Left renal pelvis (tissue), 4 donors: ENCODE results near the gene RMRP. TPM values are rescaled to one million over a fixed set of nuclear protein-coding genes. Genes with fewer than 3 reads are reported as not detected.
A peak's percentile ranks its signal among the peaks of the same experiment; 100 is the strongest.

ENCODE experiments used
- DNase-seq, 4 donors: peaks; one replicate each; pipeline ENCODE4 v3.0.0-alpha.2; 2013; ENCODE audit warnings: low read depth in 4 of 4, low spot score in 3 of 4
- polyA plus RNA-seq, 4 donors: library from polyadenylated mRNA; unstranded; fragments of 120-200 nt; gene quantifications; one replicate each; pipeline ENCODE4 v1.2.1, GENCODE V29; 2013; ENCODE audit not compliant: insufficient read length in 4 of 4

RMRP gene
- polyA plus RNA-seq, 4 donors, result 2.5 TPM; not detected in 3

DNA sequence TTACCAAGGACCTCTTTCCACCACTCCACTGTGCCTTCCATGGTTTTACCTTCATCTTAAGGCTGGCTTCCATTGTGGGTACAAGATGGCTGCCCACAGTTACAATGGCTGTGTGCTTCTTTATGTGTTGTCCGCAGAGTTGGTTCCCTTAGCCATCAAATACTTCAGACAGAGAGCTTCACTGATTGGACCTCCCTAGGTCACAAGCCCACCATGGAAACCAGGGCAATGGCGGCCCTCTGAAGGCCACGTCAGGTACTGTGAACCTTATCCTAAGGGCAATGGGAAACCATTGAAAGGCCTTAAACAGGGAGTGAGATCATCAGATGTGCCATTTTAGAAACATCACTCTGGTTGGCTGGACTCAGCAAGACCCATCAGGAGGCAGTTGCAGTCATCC lies 10.1 kb upstream of the RMRP start:
- no peak for DNase-seq

DNA sequence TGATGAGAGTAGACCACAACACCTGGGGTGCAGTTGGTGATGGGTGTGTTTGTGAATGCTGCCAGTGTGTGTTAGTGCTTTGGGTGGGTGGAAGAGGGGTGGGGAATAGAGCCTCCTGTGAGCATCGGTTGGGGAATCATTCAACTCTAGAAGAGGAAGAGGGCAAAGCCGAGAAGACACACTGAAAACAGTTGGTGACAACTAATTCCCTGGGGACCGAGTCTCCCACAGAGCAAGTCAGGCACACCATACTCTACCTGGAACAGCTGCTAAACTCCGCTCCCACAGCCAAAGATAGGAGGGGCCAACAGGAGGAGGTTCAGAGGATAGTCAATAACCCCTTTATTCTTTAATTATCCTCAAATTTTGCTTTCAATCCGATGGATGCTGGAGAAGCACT lies 8.7 kb upstream of the RMRP start:
- no peak for DNase-seq

DNA sequence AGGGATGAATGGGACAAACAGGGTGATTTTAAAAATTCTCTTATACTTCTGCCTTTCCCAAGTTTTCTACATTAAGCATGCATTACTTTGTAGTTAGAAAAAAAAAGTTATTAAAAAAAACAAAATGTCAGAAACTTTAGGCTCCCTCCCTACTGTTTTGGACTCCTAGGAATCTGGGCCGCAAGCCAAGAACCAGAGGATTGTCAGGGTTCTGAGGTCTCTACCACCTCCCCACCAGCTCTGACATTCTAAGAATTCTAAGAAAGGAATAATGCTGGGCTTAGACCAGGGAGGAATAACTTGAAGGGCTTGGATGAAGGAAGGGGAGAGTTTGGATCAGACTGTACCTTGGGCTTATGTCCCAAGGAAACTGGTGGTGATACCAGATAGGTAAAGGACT lies 8.2 kb upstream of the RMRP start:
- no peak for DNase-seq

DNA sequence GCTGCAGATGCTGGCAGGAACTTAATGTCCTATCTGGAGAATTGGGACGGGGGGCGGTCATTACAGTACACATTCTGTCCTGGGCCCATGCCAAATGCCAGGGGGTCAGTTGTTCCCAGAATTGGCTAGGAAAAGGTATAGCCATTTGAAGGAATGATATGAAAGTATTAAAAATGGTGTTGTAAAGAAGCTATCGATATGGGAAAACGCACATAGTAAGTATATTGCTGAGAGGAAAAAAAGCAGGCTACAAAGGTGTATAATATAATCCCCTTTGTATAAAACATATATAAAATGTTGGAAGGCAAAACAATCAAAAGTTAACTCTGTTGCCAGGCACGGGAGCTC lies 7.6 kb upstream of the RMRP start:
- DNase-seq, result no peak

DNA sequence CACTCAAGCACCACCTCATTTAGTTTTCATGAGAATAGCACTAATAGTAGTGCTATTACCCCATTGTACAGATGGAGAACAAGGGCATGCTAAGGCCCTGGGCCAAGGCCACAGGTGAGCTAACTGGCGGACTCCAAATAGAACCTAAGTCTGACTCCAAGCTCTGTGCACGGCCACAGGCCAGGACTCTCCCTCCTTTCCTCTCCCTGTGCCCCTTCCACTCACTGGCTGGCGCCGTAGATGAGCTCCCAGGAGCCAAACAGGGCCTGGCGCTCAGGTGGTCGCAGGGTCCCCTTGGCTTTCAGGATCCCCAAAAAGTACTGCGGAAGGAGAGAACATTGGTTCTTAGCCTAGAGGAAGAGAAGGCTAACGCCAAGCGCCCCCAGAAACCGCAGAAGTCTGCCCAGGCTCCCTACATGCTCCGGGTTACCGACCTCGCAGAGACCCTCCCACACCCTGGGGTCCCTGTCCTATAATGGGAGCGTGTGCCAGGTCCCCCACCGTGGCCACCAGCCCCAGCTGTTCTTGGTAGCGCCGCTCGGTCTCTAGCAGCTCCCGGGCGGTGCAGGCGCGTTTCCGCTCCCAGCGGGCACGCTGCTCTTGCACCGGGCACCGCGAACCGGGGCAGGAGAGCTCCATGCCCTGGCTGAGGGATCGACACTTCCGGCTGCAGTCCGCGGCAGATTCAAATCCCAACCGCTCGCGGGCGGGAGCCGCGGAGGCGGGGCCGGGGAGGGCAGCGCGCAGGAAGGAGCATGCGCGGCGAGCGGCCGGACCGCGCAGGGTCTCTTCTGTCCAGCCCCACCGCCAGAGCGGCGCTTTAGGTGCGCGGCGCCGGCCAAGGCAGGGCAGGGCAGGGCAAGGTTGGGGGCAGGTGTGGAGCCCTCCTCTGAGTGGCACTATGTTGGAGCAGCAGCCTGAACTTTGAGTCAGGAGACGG lies 7.0 kb upstream of the RMRP start, which contains the start of gene ARHGEF39:
ARHGEF39 (minus strand) TSS at position 665 of the 940 bp plus-strand sequence; CDS start at position 639, 26 bp downstream.
- peak; percentile 57 to 71 (median 70) for DNase-seq

DNA sequence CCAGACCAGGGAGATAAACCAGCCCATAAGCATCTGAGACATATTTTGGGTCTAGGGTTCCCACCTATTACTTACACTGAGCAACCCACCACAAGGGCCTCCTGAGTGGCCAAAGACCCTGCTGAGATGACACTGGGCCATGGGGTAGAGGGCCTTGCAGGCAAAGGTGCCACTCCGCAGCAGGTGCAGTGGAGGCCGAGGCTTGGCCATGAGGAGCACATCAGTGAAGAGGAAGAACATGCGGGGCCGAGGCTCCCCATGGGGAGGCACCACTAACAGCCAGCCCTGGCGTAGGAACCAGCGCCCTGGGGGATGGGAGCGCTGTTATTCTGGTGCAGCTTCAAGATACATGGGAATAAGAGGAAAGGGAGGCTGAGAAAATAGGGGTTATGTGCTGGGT lies 4.6 kb upstream of the RMRP start:
- no peak for DNase-seq

DNA sequence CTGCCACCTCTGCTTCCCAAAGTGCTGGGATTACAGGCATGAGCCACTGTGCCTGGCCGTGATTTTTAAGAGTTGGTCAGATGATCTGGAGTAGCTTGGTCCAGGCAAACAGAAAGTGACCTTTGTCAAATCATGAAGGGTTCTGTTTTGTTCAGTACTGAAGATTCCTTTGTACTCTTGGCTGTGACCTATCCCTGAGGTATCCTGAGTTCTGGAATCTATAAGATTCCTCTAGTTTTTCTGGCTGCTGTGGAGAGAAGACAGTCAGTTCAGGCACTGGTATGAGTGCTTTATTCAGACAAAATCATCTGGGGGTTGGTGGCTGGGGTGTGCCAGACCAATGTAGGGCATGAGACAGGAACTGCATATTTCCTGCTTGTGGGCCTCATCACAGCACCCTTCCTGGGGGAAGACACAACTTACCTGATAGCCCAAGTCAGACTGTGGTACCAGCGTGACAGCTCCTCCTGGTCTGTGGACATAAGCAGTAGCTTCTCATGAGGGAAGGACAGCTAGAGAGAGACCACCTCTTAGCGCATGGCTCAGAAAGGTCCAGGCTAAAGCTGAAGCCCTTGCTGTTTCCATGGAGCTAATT lies 4.0 kb upstream of the RMRP start:
- DNase-seq, result no peak

DNA sequence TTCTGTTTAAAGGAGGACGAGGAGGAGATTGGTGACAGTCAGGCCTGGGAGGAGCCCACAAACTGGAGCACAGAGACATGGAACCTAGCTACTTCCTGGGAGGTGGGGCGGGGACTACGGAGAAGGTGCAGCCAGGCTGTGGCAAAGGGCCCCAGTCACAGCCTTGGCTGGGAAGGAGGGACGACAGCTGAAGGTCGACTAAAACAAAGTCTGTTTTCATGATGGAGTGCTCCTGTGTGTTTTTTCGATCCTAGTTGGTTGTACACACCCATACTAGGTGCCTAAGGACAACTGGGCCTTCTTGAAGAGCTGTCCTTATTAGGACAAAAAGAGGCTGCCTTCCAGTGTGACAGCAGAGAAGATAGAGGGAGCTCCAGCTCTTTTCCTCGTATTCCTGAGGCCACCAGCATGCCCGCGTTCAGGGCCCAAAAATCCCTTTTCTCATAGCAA lies 3.2 kb upstream of the RMRP start:
- no peak for DNase-seq

DNA sequence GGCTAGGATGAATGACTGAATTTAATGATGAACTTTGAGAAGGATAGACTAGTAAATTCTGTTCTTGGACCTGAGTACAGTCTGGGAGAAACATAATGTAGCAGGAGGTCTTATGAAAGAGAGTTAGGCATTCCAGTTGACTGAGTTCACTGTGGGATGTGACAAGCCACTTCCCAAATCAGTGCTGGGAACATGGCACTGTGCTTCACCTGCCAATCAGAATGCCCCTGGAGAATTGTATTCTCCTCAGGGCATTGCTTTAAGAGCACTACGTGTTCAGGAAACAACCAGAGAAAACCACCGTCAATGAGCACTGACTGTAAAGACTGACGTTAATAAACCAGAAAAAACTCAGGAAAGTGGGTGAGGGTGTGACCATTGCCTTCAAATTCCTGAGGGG lies 1.5 kb upstream of the RMRP start:
- DNase-seq, result no peak

DNA sequence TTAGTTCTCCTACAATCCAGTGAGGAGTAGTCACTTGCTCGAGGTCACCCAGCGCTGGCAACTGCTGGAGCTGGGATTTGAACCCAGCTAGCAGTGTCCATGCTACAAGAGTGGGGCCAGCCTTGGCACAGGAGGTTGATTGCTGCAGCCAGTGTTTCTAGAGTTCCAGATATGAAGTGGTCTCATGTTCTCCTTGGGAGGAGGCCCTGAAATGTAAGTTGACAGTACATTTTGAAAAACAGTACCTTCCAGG lies 1.1 kb upstream of the RMRP start:
- no peak for DNase-seq

DNA sequence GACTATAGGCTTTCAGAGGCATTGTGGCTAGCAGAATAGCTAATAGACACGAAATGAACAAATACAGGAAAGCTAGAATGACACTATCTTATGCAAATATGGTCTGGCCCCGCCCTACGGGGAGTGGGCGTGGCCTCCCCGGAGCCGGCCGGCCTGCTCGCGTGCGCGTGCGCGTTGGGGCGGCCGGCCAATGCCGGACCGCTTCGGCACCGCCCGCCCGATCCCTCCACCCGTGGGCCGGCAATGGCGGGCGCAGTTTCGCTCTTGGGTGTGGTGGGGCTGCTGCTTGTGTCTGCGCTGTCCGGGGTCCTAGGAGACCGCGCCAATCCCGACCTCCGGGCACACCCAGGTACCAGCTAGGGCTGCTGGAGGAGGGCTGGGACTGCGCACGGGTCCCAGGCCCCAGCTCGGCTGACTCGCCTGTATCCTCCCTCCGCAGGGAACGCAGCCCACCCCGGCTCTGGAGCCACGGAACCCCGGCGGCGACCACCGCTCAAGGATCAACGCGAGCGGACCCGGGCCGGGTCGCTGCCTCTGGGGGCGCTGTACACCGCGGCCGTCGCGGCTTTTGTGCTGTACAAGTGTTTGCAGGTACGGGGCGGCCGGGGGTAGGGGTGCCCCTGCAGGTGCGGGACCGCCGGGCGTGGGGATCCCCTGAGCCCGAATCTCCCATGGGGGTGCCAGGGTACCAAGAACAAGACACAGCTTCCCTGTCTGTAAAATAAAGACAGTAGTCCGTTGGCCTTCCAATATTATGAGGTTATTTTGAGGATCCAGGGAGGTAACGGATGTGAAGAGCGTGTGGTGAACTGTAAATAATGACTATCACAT lies 533 bp upstream of the RMRP start, which contains the start of gene CCDC107:
CCDC107 (plus strand) TSS at position 156 of the 831 bp plus-strand sequence; CDS start at position 244, 88 bp downstream.
- peak; percentile 79 to 82 (median 81) for DNase-seq

DNA sequence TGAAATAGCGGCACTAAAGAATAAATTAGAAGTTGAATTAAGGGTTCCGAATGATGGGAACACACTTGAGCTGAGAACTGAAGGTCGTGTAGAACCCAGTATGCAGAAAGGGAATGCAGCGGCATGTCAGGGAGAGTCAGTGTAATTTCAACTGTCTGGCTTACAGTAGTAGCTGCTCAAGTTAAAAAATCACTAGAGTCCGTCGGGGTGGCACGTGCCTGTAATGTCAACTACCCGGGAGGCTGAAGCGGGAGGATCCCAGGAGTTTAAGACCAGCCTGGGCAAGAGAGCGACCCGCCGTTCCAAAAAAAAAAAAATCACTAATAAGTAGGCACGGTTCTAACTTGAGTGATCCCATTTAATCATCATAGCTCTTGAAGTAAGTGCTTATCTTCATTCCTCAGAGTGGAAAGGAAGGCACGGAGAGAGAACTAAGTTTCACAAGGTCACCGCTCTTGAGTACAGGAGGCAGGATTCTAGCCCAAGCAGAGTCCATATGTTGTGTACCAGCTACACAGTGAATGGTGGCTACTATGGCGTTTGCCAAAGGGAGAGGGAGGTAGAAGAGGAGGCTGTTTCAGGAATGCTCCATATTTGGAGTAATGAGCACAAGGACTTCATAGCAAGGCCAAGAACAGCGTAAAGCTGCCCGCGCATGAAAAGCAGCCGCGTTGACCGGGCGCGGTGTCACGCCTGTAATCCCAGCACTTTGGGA lies 831 bp downstream of the RMRP start:
- no peak for DNase-seq

DNA sequence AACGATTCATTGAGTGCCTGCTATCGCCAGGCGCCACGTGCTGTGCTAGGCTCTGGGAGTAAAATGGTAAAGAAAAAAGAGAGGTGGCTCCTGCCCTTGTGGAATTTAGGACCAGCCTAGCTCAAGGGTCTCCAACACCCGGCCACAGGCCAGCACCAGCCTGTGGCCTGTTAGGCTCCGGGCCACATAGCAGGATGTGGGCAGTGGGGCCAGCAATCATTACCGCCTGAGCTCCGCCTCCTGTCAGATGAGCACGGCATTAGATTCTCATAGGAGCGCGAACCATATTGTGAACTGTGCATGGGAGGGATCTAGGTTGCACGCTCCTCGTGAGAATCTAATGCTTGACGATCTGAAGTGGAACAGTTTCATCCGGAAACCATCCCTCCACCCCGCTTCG lies 1.5 kb downstream of the RMRP start:
- DNase-seq, result no peak

DNA sequence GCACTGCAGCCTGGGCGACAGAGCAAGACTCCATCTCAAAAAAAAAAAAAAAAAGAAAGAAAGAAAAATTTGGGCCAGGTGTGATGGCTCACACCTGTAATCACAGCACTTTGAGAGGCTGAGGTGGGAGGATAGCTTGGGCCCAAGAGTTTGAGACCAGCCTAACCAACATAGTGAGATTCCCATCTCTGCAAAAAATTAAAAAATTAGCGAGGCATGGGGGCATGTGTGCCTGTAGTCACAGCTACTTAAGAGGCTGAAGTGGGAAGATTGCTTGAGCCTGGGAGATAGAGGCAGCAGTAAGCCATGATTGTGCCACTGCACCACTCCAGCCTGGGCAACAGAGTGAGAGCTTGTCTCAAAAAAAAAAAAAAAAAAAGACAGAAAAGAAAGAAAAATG lies 4.2 kb downstream of the RMRP start:
- DNase-seq, result no peak

DNA sequence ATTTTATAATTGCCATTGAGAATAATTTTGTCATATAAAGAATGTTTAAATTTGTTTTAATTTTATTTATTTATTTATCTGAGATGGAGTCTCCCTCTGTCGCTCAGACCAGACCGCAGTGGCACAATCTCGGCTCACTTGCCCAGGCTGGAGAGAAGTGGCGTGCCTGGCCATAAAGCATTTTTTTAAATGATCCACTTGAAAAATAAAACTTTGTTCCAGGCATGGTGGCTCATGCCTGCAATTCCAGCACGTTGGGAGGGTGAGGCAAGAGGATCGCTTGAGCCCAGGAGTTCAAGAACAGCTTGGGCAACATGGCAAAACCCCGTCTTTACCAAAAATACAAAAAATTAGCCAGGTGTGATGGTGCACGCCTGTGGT lies 5.0 kb downstream of the RMRP start:
- DNase-seq, result no peak

DNA sequence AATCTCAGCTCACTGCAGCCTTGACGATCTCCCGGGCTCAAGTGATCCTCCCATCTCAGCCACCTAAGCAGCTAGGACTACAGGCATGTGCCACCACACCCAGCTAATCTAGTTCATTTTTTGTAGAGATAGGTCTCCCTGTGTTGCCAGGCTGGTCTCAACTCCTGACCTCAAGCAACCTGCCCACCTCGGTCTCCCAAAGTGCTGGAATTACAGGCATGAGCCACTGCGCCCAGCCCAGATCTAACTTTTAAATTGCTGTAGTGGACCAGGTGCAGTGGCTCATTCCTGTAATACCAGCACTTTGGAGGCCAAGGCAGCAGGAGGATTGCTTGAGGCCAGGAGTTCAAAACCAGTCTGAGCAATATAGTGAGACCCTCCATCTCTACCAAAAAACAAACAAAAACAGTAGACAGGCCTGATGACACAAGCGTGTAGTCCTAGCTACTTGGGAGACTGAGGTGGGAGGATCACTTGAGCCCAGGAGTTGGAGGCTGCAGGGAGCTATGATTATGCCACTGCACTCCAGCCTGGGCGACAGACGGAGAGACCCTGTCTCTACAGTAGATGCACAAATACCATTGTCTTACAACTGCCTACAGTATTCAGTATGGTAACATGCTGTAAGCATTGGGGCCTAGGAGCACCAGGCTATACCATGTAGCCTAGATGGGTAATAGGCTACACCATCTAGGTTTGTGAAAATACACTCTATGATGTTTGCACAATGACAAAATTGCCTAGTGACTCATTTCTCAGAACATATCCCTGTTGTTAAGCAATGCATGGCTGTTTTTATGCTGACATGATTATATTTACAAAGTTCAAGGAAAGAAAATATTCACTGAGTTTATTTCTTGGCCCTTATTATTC lies 5.6 kb downstream of the RMRP start:
- DNase-seq, result no peak

DNA sequence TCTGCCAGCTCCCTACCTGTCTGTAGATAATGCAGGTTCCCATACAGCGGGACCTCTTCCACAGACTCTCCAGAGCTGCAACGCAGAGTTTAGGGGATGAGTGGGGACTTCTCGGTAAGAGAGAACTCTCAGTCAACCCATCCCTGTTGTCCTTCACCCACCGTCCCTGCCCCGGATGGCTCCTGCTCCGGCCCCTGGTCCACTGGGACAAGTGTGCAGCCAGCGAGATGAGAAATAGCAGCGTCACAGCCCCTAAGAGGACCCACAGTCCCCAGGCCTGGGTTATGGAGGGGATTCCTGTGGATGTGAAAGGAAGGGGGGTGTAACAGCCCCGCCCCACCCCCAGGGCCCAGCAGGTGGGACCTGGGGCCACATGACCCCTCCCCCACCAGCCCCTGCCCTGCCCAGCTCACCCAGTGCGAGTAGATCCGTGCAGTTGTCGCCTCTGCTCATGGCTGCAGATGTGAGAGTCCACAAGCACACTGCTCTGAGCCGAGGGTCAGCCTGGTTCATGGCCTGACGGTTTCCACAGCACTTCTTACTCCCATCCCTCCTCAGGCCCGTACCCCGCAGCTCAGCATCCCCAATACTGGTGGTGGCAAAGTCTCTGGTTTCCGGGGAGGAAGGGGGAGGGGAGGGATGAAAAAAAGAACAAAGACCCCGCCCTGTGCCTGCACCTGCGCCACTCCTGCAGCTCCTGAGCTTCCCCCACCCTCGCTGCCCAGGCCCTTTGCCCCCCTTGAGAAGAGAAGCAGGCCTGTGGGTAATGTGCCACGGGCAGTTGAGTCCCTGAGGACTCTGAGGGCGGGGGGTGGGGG lies 7.3 kb downstream of the RMRP start, which contains the start of gene SIT1:
SIT1 (minus strand) TSS at position 591 of the 818 bp plus-strand sequence; CDS start at position 513, 78 bp downstream.
- no peak for DNase-seq

DNA sequence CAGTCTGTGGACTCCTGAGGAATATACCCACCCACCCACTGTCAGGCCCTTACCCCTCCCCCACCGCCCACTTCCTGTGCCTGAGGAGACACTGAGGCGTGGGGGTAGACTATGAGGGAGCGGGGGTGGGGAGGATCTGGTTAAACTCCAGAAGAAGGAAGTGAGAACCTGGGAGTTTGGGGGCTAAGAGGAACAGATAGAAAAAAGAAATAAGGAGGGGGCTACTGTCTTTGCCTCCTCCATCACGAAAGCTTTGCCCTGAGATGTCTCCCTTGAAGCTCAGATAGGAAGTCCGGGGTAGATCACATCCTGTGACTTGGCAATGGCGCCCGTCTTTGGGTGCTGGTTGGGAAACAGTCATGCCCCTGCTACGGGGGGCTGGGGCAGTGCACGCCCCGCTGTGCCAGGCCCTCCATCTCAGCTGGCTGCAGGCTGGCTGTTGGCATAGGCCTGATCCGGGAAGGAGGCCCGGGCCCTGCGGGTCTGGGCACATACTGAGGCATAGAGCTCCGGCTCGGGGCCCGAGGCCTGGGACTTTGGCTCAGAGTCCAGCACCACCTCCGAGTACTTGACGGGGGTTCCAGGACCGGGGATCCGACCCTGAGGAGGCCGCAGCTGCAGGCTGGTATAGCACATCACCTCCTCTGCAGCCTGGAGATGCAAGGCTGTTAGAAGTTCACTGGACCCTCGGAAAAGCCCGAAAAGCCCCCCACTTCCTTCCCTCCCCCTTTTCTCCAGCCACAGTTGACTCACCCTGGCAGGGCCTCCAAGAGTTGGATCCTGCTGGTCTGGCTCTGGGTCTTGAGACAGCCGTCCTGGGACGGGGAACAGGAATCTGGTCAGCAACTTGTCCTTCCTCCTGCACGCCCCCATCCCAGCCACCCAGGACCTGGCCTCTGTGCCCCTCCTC lies 8.1 kb downstream of the RMRP start:
- no peak for DNase-seq
